ENCODE data around the gene ATXN7L3B.

Gene ATXN7L3B

GRCh38 chr12:74552201-74552600 lies 14.6 kb downstream of the ATXN7L3B start:
- no peak for FAIRE-seq

GRCh38 chr12:74559728-74560127 lies 22.1 kb downstream of the ATXN7L3B start:
- no peak for FAIRE-seq

- FAIRE-seq, result no peak
Measured at GRCh38 chr12:74563927-74564326, 26.3 kb downstream of the ATXN7L3B start.

GRCh38 chr12:74578486-74578885 lies 40.9 kb downstream of the ATXN7L3B start:
- no peak for FAIRE-seq

- FAIRE-seq, result no peak
Measured at GRCh38 chr12:74579446-74579845, 41.8 kb downstream of the ATXN7L3B start.

GRCh38 chr12:74579981-74580380 lies 42.3 kb downstream of the ATXN7L3B start:
- FAIRE-seq, result no peak

GRCh38 chr12:74581439-74581838 lies 43.8 kb downstream of the ATXN7L3B start:
- FAIRE-seq, result no peak

- no peak for FAIRE-seq
Measured at GRCh38 chr12:74584483-74585062, 46.9 kb downstream of the ATXN7L3B start.

- FAIRE-seq, result no peak
Measured at GRCh38 chr12:74586251-74586650, 48.6 kb downstream of the ATXN7L3B start.

All from G401.6 (cell line).